Mucosa of stomach (tissue), 1 donor: ENCODE data around the gene OR2L3.
"Not testable (repeated sequence)": the region's sequence is repeated elsewhere in the genome, so short reads cannot be mapped to it uniquely, and the experiment has no call there.

ENCODE experiments used
- H3K27me3 ChIP-seq: one replicate; pipeline ENCODE4 v1.7.0; 2013; ENCODE audit warnings: mild to moderate bottlenecking, low read length; ENCODE audit not compliant: control insufficient read depth, insufficient read depth
- H3K36me3 ChIP-seq: one replicate; pipeline ENCODE4 v1.7.0; 2013; ENCODE audit warnings: low read length; ENCODE audit not compliant: control insufficient read depth, insufficient read depth
- H3K4me1 ChIP-seq: one replicate; pipeline ENCODE4 v1.7.0; 2013; ENCODE audit warnings: mild to moderate bottlenecking, low read length; ENCODE audit not compliant: control insufficient read depth, insufficient read depth
- H3K4me3 ChIP-seq: one replicate; pipeline ENCODE4 v1.7.0; 2013; ENCODE audit warnings: low read length
- H3K9ac ChIP-seq: one replicate; pipeline ENCODE4 v1.7.0; 2013; ENCODE audit warnings: mild to moderate bottlenecking, low read length, moderate library complexity
- H3K9me3 ChIP-seq: one replicate; pipeline ENCODE4 v1.7.0; 2013; ENCODE audit warnings: mild to moderate bottlenecking, low read length, moderate library complexity; ENCODE audit not compliant: control insufficient read depth
- donor health status: Pancreatic carcinoma.

The OR2L3 gene

DNA sequence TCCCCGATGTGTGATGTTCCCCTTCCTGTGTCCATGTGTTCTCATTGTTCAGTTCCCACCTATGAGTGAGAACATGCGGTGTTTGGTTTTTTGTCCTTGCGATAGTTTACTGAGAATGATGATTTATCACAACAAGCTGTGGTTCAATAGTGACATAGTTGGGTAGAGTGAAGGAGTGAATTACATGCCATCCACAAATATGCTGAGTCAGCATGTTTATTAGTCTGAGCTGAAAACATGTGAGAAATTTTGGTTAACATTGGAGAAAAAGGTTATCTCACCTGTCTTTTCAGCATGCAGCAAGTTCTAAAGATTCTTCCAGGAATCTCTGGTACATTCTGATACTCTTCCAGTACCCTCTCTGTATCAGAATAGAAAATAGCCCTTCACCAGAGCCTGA is 19.0 kb downstream of the OR2L3 start:
- no peaks in the 10 kb centered on the region for H3K4me1 ChIP-seq
- no peak overlapping the region for H3K9ac ChIP-seq
- H3K36me3 ChIP-seq = no peaks in the 10 kb centered on the region
- no peak overlapping the region for H3K4me3 ChIP-seq
- no peaks in the 10 kb centered on the region for H3K27me3 ChIP-seq
- H3K9me3 ChIP-seq = no peaks in the 10 kb centered on the region

DNA sequence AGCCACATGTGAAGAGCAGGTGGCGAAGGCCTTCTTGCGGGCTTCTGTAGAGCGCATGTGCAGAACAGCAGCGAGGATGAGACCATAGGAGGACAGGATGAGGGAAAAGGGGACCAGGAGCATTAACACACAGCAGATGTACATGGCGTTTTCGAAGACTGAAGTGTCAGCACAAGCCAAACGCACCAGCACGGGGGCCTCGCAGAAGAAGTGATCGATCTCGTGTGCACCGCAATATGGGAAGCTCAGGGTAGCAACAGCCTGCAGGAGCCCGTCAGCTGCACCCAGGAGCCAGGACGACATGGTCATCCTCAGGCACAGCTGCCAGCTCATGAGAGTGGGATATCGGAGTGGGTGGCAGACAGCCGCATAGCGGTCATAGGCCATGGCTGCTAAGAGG is 37.2 kb downstream of the OR2L3 start:
- not testable (repeated sequence) for H3K4me1 ChIP-seq, H3K4me3 ChIP-seq, H3K9me3 ChIP-seq, H3K27me3 ChIP-seq, H3K36me3 ChIP-seq, H3K9ac ChIP-seq

DNA sequence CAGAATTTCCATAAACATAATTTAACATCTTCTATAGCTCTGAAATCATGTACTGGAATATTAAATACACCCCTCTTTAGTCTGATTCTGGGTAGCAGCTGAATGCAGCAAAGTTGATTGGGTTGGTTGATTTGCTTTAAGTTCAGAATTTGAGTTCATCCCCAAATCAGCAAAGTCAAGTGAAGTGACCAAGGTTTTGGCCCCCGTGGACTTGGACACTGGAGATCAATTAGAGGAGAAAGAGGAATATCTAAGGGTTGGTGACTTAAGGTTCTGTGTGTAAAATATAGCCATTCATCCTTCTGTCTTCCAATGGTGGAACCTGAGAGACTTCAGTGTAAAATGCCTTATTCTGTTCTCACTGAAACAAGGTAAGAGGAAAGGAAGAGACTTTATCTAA is 48.2 kb downstream of the OR2L3 start, which contains the start of gene OR2L13:
OR2L13 (plus strand) TSS at position 301 of the 400 bp plus-strand sequence. CDS start 4,192 bp downstream, outside the sequence.
- Histone ChIP-seq H3K36me3 (no peaks in the 10 kb centered on the region), H3K9ac (no peak within 1 kb of the TSS), H3K4me1 (no peaks in the 10 kb centered on the region), H3K27me3 (no peaks in the 10 kb centered on the region), H3K4me3 (no peak within 1 kb of the TSS), H3K9me3 (no peaks in the 10 kb centered on the region)

DNA sequence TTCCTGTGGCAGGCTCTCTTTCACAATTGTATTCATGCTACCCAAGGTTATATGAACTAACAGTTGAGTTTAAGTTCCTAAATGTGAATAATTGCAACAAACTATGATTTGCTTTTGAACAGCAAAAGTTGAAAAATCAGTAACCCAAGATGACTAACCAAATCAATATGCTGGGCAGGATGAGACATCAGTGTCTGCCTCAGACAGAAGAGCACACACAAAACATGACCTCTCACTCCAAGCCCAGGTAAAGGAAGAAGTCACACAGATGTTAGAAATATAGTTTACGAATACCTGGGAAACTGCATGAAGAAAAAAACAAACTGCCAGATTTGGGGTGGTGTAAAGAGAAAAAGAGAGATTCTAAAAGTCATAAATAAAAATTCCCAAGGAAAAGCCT is 51.9 kb downstream of the OR2L3 start:
- Histone ChIP-seq H3K27me3 (no peaks in the 10 kb centered on the region), H3K36me3 (no peaks in the 10 kb centered on the region), H3K9ac (no peak overlapping the region), H3K4me1 (no peaks in the 10 kb centered on the region), H3K9me3 (no peaks in the 10 kb centered on the region), H3K4me3 (no peak overlapping the region)

DNA sequence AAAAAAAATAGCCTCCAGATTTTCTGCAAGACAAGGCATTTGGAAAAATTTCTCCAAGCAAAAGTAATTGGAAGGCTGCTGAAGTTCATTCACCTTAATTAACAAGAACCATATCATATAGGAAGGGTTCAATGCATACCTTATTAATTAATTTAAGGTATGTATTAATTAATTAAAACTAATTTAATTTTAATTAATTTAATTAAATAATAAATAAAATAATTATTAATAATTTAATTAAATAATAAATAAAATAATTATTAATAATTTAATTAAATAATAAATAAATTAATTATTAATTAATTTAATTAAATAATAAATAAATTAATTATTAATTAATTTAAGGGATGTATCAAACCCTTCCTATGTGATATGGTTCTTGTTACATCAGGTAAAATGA is 56.2 kb downstream of the OR2L3 start:
- Histone ChIP-seq H3K9me3 (no peaks in the 10 kb centered on the region), H3K4me3 (no peak overlapping the region), H3K9ac (no peak overlapping the region), H3K36me3 (no peaks in the 10 kb centered on the region), H3K27me3 (no peaks in the 10 kb centered on the region), H3K4me1 (no peaks in the 10 kb centered on the region)

DNA sequence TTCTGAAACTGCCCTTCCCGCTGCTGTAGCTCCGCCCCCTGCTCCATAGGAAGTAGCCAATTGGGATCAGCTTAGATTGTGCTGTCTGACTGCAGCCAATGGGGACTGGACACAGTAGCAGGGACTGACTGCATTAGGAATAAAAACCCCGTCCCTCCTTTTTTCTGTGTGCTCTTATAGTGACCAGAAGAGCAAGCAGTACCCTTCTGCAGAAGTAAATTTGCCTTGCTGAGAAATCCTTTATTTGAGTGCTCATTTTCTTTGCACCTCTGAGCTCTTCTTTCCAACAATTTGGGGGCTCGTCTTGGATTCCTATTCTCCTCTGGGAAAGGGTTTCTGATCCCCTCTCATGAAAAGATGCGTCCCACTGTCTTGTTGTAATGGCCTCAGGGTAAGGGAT is 64.5 kb downstream of the OR2L3 start:
- Histone ChIP-seq H3K9ac (no peak overlapping the region), H3K4me3 (no peak overlapping the region), H3K4me1 (no peaks in the 10 kb centered on the region), H3K27me3 (no peaks in the 10 kb centered on the region), H3K36me3 (no peaks in the 10 kb centered on the region), H3K9me3 (no peaks in the 10 kb centered on the region)
